HepG2 (cell line): Measurements from ENCODE around the gene THAP9. TPM values are rescaled to one million over a fixed set of nuclear protein-coding genes. Genes with fewer than 3 reads are reported as not detected.

ENCODE experiments used
- BCL6 ChIP-seq: IDR thresholded peaks from 2 replicates; pipeline ENCODE4 v1.6.1; 2016; ENCODE audit warnings: missing genetic modification reagents, missing compliant biosample characterization
- CEBPZ ChIP-seq: IDR thresholded peaks from 2 replicates; pipeline ENCODE4 v1.6.1; 2012; ENCODE audit warnings: low read length, improper control_type of control experiment
- DMAP1 ChIP-seq: IDR thresholded peaks from 2 replicates; pipeline ENCODE4 v1.6.1; 2016
- EED ChIP-seq: sonication (generic); formaldehyde crosslinking; IDR thresholded peaks from 2 replicates; pipeline ENCODE4 v1.5.0; 2020; ENCODE audit warnings: mild to moderate bottlenecking, missing genetic modification reagents
- FOXK1 ChIP-seq: sonication (generic); formaldehyde crosslinking; IDR thresholded peaks from 2 replicates; pipeline ENCODE4 v1.4.0; 2020; ENCODE audit warnings: low read depth, missing genetic modification reagents, borderline replicate concordance
- HNRNPH1 ChIP-seq: fragments of 200-400 bp; formaldehyde crosslinking; optimal IDR thresholded peaks from 2 replicates; pipeline ENCODE3; 2017; ENCODE audit warnings: mild to moderate bottlenecking, low read depth, low read length
- KDM5A ChIP-seq: fragments of 200-600 bp; sonication (generic); IDR thresholded peaks from 2 replicates; pipeline ENCODE4 v1.7.0; 2018; ENCODE audit warnings: antibody characterized with exemption, mild to moderate bottlenecking, low read length, borderline replicate concordance
- KLF16 ChIP-seq, 2 experiments: sonication (generic) in 1 of 2; formaldehyde crosslinking in 1 of 2; IDR thresholded peaks; 2 replicates each; pipeline versions ENCODE4 v1.6.1 to v1.8.0; 2016 to 2023; ENCODE audit warnings: missing genetic modification reagents in 2 of 2, missing compliant biosample characterization in 1 of 2
- NFIB ChIP-seq: sonication (generic); formaldehyde crosslinking; IDR thresholded peaks from 2 replicates; pipeline ENCODE4 v1.9.0; 2021; ENCODE audit warnings: missing genetic modification reagents, mild to moderate bottlenecking, borderline replicate concordance
- RAD51 ChIP-seq: fragments of 450-650 bp; IDR thresholded peaks from 2 replicates; pipeline ENCODE4 v1.6.1; 2016; ENCODE audit warnings: borderline replicate concordance
- SNAPC2 ChIP-seq: sonication (generic); formaldehyde crosslinking; IDR thresholded peaks from 2 replicates; pipeline ENCODE4 v1.8.1; 2022; ENCODE audit warnings: mild to moderate bottlenecking, missing genetic modification reagents
- STAT5B ChIP-seq: sonication (generic); formaldehyde crosslinking; IDR thresholded peaks from 2 replicates; pipeline ENCODE4 v1.4.0; 2020; ENCODE audit warnings: missing genetic modification reagents
- TEAD3 ChIP-seq: optimal IDR thresholded peaks from 2 replicates; pipeline ENCODE3; 2016; ENCODE audit warnings: borderline replicate concordance
- TOPORS ChIP-seq: sonication (generic); formaldehyde crosslinking; IDR thresholded peaks from 2 replicates; pipeline ENCODE4 v1.8.0; 2023; ENCODE audit warnings: mild to moderate bottlenecking, missing genetic modification reagents
- TSC22D2 ChIP-seq: sonication (generic); formaldehyde crosslinking; IDR thresholded peaks from 2 replicates; pipeline ENCODE4 v1.5.1; 2020; ENCODE audit warnings: missing genetic modification reagents, mild to moderate bottlenecking, borderline replicate concordance
- WIZ ChIP-seq: sonication (generic); formaldehyde crosslinking; IDR thresholded peaks from 2 replicates; pipeline ENCODE4 v1.5.1; 2020; ENCODE audit warnings: mild to moderate bottlenecking, missing genetic modification reagents
- XBP1 ChIP-seq: sonication (generic); formaldehyde crosslinking; IDR thresholded peaks from 2 replicates; pipeline ENCODE4 v1.5.0; 2020; ENCODE audit warnings: missing genetic modification reagents
- ZFP37 ChIP-seq: sonication (generic); formaldehyde crosslinking; IDR thresholded peaks from 2 replicates; pipeline ENCODE4 v1.4.0; 2020; ENCODE audit warnings: missing genetic modification reagents, borderline replicate concordance
- ZNF121 ChIP-seq: sonication (generic); formaldehyde crosslinking; IDR thresholded peaks from 2 replicates; pipeline ENCODE4 v1.5.0; 2020; ENCODE audit warnings: mild to moderate bottlenecking, missing genetic modification reagents
- ZNF138 ChIP-seq: sonication (generic); formaldehyde crosslinking; IDR thresholded peaks from 2 replicates; pipeline ENCODE4 v1.5.0; 2020; ENCODE audit warnings: mild to moderate bottlenecking, low read depth, missing genetic modification reagents
- ZNF20 ChIP-seq: sonication (generic); formaldehyde crosslinking; IDR thresholded peaks from 2 replicates; pipeline ENCODE4 v1.4.0; 2020; ENCODE audit warnings: mild to moderate bottlenecking, moderate library complexity, missing genetic modification reagents
- ZNF704 ChIP-seq: sonication (generic); formaldehyde crosslinking; IDR thresholded peaks from 2 replicates; pipeline ENCODE4 v1.8.1; 2023; ENCODE audit warnings: mild to moderate bottlenecking, inconsistent platforms, moderate library complexity, missing genetic modification reagents, borderline replicate concordance
- ZNF766 ChIP-seq: sonication (generic); formaldehyde crosslinking; IDR thresholded peaks from 2 replicates; pipeline ENCODE4 v1.5.0; 2020; ENCODE audit warnings: missing genetic modification reagents, borderline replicate concordance
- ZNF839 ChIP-seq: sonication (generic); formaldehyde crosslinking; IDR thresholded peaks from 2 replicates; pipeline ENCODE4 v1.4.0; 2020; ENCODE audit warnings: missing genetic modification reagents, mild to moderate bottlenecking, borderline replicate concordance
- polyA plus RNA-seq, 8 experiments: library from polyadenylated mRNA; depleted of rRNA in 3 of 8; stranded (reverse) in 7 of 8; unstranded in 1 of 8; fragments of >200 nt; fragmentation: Illumina TruSeq in 4 of 8; extraction: Trizol in 4 of 8; gene quantifications; 2 replicates each; pipeline versions ENCODE4 v1.2.1 to v1.2.3, GENCODE V29; 2011 to 2016; ENCODE audit warnings: low read depth in 4 of 8, missing spikeins in 1 of 8, mixed read lengths in 1 of 8; ENCODE audit not compliant: insufficient read depth in 1 of 8
- total RNA-seq, 5 experiments: library from RNA; depleted of rRNA; stranded (reverse); fragments of >200 nt; fragmentation: Illumina TruSeq; extraction: Trizol; gene quantifications; 2 replicates each; pipeline ENCODE4 v1.2.3, GENCODE V29; 2016; ENCODE audit warnings: low read depth in 1 of 5
- TF ChIP-seq, protein P1 (sequence below): sonication (generic); formaldehyde crosslinking; IDR thresholded peaks from 2 replicates; pipeline ENCODE4 v1.9.0; 2021; ENCODE audit warnings: missing genetic modification reagents, mild to moderate bottlenecking, borderline replicate concordance

Gene THAP9
- total and polyA plus RNA-seq, 2 of the 13 experiments (the other 11 are each of a cell fraction or from before 2014, with no cell fraction given) = 6.0 to 7.2 TPM

DNA sequence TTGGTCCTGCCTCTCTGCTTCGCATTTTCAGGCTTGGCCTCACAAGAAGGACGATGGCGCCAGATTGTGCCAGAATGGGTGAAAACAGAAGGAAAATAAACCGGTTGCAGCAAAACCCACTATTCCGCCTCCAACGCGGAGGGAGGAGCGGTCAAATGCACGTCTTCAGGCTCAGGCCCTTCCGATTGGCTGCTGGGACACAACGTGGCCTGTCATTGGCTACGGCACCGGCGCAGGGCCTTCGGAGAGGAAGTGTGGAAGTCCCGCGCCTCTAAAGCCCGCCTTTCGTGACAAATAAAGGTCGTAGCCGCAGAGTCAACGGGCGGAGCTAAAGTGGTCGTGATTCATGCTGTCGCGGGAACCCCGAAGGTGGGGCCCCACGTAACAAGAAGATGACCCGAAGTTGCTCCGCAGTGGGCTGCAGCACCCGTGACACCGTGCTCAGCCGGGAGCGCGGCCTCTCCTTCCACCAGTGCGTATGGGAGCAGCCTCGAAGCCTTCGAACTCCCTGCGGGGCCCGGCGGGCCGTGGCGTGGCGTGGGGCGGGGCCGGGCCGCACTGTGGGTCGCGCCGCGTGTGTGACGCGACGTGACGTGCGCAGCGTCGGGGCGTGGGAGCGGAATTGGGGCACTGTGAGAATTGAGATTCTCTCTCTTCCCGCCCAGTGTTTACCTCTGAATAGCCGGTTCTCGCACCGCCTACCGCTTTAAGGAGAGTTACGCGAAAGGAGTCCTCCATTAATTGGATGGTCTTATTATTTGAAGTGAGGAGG lies at the start of gene THAP9 (continued):
- TF ChIP-seq KLF16 (CRISPR knock-in tag; IDR thresholded peaks at IDR 0.05) (peak in 1 of 2 experiments; percentile 43; a peak in 1 of 4 replicates), DMAP1 (CRISPR knock-in tag) (peak; percentile 92), STAT5B (CRISPR knock-in tag) (no peak), KDM5A (peak; percentile 69), SNAPC2 (no peak), ZFP37 (CRISPR knock-in tag) (peak; percentile 30; the same call in 1 of the 2 replicates), NFIB (CRISPR knock-in tag) (no peak), TSC22D2 (CRISPR knock-in tag) (no peak; the same call in 1 of the 2 replicates), TOPORS (CRISPR knock-in tag) (peak; percentile 64), ZNF138 (CRISPR knock-in tag) (peak; percentile 95; the same call in 1 of the 2 replicates), XBP1 (no peak), EED (CRISPR knock-in tag) (peak; percentile 87), HNRNPH1 (no peak), FOXK1 (CRISPR knock-in tag) (no peak; the same call in 1 of the 2 replicates), BCL6 (peak; percentile 53), WIZ (CRISPR knock-in tag) (peak; percentile 40; the same call in 1 of the 2 replicates), ZNF704 (peak; percentile 88; the same call in 1 of the 2 replicates), RAD51 (no peak), ZNF766 (peak; percentile 93), ZNF121 (CRISPR knock-in tag) (peak; percentile 36; the same call in 1 of the 2 replicates), ZNF839 (CRISPR knock-in tag) (no peak), ZNF20 (CRISPR knock-in tag) (no peak), CEBPZ (no peak), TEAD3 (CRISPR knock-in tag) (peak; percentile 4)
- TF ChIP-seq, protein P1, sequence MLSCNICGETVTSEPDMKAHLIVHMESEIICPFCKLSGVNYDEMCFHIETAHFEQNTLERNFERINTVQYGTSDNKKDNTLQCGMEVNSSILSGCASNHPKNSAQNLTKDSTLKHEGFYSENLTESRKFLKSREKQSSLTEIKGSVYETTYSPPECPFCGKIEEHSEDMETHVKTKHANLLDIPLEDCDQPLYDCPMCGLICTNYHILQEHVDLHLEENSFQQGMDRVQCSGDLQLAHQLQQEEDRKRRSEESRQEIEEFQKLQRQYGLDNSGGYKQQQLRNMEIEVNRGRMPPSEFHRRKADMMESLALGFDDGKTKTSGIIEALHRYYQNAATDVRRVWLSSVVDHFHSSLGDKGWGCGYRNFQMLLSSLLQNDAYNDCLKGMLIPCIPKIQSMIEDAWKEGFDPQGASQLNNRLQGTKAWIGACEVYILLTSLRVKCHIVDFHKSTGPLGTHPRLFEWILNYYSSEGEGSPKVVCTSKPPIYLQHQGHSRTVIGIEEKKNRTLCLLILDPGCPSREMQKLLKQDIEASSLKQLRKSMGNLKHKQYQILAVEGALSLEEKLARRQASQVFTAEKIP (CRISPR knock-in tag) = no peak
